K562 (cell line): ENCODE results near the gene LTBP1.

Source experiments
- ATF2 ChIP-seq: sonication (generic); formaldehyde crosslinking; IDR thresholded peaks from 2 replicates; pipeline ENCODE4 v1.8.1; 2022; ENCODE audit warnings: missing genetic modification reagents
- CEBPB ChIP-seq: fragments of 450-650 bp; IDR thresholded peaks from 2 replicates; pipeline ENCODE4 v1.6.1; 2016; ENCODE audit warnings: missing genetic modification characterization, missing compliant biosample characterization
- CEBPZ ChIP-seq: fragments of 150-350 bp; IDR thresholded peaks from 2 replicates; pipeline ENCODE4 v1.6.1; 2014; ENCODE audit warnings: low read depth, mild to moderate bottlenecking, low read length, borderline replicate concordance
- CTCF ChIP-seq, 3 experiments: IDR thresholded peaks in 2 of 3; conservative IDR thresholded peaks in 1 of 3; 2 replicates each; pipeline ENCODE4 v1.5.1; 2011 to 2012; ENCODE audit warnings: low read length in 3 of 3, mild to moderate bottlenecking in 3 of 3, control low read depth in 2 of 3, improper control_type of control experiment in 1 of 3, inconsistent platforms in 1 of 3, low read depth in 1 of 3, mixed read lengths in 1 of 3, moderate library complexity in 1 of 3; ENCODE audit not compliant: insufficient read depth in 2 of 3
- NR1H2 ChIP-seq: sonication (generic); formaldehyde crosslinking; IDR thresholded peaks from 2 replicates; pipeline ENCODE4 v1.4.0; 2020; ENCODE audit warnings: mild to moderate bottlenecking, missing genetic modification reagents
- POLR2AphosphoS5 ChIP-seq: IDR thresholded peaks from 2 replicates; pipeline ENCODE4 v1.6.1; 2011; ENCODE audit warnings: mild to moderate bottlenecking, low read depth, low read length, moderate library complexity; ENCODE audit not compliant: control insufficient read depth, insufficient read depth
- ZNF431 ChIP-seq: sonication (generic); formaldehyde crosslinking; IDR thresholded peaks from 2 replicates; pipeline ENCODE4 v1.8.0; 2022; ENCODE audit warnings: mild to moderate bottlenecking, missing genetic modification reagents
- TF ChIP-seq, protein P1 (sequence below): sonication (generic); formaldehyde crosslinking; IDR thresholded peaks from 2 replicates; pipeline ENCODE4 v1.5.0; 2020; ENCODE audit warnings: missing genetic modification reagents

DNA sequence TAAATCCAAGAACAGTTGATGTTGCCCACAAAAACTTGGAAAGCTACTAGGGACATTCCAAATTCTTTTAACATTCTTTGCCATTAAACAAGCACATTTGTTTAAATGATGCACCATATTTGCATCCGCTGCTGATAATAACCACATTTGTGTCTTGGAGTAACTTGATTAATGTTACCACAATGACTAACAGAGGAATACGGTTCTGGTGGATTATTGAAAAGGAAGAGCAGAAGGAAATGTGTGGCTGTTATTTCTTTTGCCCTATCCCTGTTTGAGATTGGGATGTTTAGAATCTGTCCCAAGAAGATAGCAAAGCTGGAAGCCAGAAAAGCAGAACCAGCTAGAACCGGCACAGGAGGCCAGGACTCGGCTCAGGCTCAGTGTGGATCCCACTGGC is 490.5 kb downstream of the LTBP1 start:
- no peak for TF ChIP-seq ZNF431 (CRISPR knock-in tag)
- TF ChIP-seq, protein P1, sequence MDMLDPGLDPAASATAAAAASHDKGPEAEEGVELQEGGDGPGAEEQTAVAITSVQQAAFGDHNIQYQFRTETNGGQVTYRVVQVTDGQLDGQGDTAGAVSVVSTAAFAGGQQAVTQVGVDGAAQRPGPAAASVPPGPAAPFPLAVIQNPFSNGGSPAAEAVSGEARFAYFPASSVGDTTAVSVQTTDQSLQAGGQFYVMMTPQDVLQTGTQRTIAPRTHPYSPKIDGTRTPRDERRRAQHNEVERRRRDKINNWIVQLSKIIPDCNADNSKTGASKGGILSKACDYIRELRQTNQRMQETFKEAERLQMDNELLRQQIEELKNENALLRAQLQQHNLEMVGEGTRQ (CRISPR knock-in tag), result no peak
- no peak for TF ChIP-seq CTCF (IDR thresholded peaks at IDR 0.05 in 2 of 3, conservative IDR thresholded peaks at IDR 0.05 in 1 of 3; ENCODE audit: insufficient read depth in 2 of 3, low read depth in 1 of 3, low read length in 3 of 3)
- no peak for TF ChIP-seq POLR2AphosphoS5
- TF ChIP-seq ATF2, result no peak
- TF ChIP-seq NR1H2 (CRISPR knock-in tag), result no peak
- TF ChIP-seq CEBPZ, result no peak
- TF ChIP-seq CEBPB, result no peak
